ENCODE results near the gene LRRC74A. TPM values are rescaled to one million over a fixed set of nuclear protein-coding genes. Genes with fewer than 3 reads are reported as not detected.

The LRRC74A gene
- total RNA-seq = not detected

GRCh38 chr14:76826122-76826521 is at the start of gene LRRC74A:
Gene LRRC74A (plus strand): TSS chr14:76826408. CDS start chr14:76826698, 290 bp downstream.
- Mint-ChIP-seq H3K4me3 (no peak within 1 kb of the TSS), H3K9me3 (no peaks in the 10 kb centered on the region), H3K4me1 (ENCODE audit: low read depth) (no peaks in the 10 kb centered on the region), H3K27ac (no peak within 1 kb of the TSS), H3K36me3 (ENCODE audit: insufficient read depth in 2 of 2) (no peaks in the 10 kb centered on the region), H3K27me3 (ENCODE audit: low read depth) (no peaks in the 10 kb centered on the region)
- peak in 1 of 2 donors; percentile 12 for DNase-seq
- ATAC-seq (replicated peaks in 1 of 2) = peak in 1 of 2 donors; percentile 29

GRCh38 chr14:76776428-76777251 is 49.6 kb upstream of the LRRC74A start:
- DNase-seq = no peak
- Mint-ChIP-seq H3K4me1 (ENCODE audit: low read depth) (peaks cover 18% of the 10 kb centered on the region), H3K9me3 (no peaks in the 10 kb centered on the region), H3K27me3 (ENCODE audit: low read depth) (no peaks in the 10 kb centered on the region), H3K4me3 (no peak overlapping the region), H3K36me3 (ENCODE audit: insufficient read depth in 2 of 2) (no peaks in the 10 kb centered on the region), H3K27ac (no peak overlapping the region)
- no peak for ATAC-seq (replicated peaks in 1 of 2)

DNA sequence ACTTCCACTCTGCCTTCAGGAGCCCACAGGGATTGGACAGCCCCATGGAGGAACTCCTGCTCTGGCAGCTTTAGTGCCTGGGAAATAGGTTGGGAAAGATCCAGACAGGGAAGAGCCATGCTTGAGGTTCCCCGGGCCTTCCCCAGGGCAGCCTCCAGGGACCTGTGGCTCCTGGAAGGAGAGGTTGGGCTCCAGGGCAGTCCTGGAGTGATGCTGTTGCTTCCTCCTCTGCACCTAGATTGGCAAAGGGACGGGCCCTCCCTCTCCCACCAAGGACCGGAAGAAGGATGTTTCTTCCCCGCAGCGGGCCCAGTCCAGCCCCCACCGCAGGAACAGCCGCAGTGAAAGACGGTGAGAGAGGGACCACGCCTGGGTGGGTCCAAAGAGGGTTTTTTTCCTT is 48.5 kb upstream of the LRRC74A start:
- peaks cover 29% of the 10 kb centered on the region for H3K4me1 Mint-ChIP-seq (ENCODE audit: low read depth)
- H3K9me3 Mint-ChIP-seq = no peaks in the 10 kb centered on the region
- no peak for DNase-seq
- no peak overlapping the region for H3K27ac Mint-ChIP-seq
- no peaks in the 10 kb centered on the region for H3K27me3 Mint-ChIP-seq (ENCODE audit: low read depth)
- no peaks in the 10 kb centered on the region for H3K36me3 Mint-ChIP-seq (ENCODE audit: insufficient read depth in 2 of 2)
- H3K4me3 Mint-ChIP-seq = no peak overlapping the region
- ATAC-seq (replicated peaks in 1 of 2) = no peak

- DNase-seq (no peak), ATAC-seq (replicated peaks in 1 of 2) (no peak)
- peaks cover 0 to 1% of the 10 kb centered on the region in 2 donors for H3K36me3 Mint-ChIP-seq (ENCODE audit: insufficient read depth in 2 of 2)
- no peak overlapping the region for H3K27ac Mint-ChIP-seq
- no peak overlapping the region for H3K4me3 Mint-ChIP-seq
- H3K27me3 Mint-ChIP-seq (ENCODE audit: low read depth) = no peaks in the 10 kb centered on the region
- peaks cover 36% of the 10 kb centered on the region for H3K4me1 Mint-ChIP-seq (ENCODE audit: low read depth)
- H3K9me3 Mint-ChIP-seq = no peaks in the 10 kb centered on the region
Observed at GRCh38 chr14:76778546-76779215, 47.5 kb upstream of the LRRC74A start.

DNA sequence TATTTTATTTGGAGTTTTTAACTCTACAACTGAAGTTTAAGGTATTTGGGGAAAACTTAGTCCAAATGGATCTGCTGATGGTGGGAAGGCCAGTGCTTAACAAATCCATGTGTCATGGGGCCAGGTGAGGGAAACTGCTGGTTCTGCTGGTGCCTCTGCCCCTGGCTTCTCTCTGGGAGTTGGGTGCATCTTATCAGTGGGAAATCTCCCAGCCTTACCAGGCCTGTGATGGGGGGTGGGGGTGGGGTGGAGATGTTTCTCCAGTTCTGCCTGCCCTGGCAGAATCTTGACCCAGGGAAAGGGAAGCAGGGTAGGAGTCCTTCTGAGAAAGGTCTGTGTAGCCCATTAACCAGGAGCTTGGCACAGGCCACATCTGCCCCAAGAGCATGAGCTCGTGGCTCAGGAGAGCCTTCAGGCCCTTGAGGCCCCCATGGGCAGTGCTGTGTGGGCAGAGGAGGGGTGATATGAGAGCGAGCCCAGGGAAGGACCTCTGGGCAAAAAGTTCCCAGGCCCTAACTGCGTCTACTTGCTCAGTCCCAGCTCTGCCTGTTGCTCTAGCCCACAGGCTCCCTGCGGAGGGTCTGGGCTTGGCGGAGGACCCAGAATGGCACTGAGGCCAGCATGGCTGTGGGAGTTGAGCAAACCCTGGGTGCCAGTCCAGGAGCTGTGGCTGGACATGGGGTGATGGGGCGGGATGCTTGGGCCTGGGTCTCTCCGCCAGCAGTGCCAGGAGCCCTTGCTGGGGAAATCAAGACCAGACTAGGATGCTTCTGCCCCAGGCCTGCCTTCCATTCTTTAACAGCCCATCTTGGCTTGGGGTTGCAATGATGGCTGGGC is 46.8 kb upstream of the LRRC74A start:
- no peaks in the 10 kb centered on the region for H3K9me3 Mint-ChIP-seq
- DNase-seq = no peak
- peaks cover 0 to 1% of the 10 kb centered on the region in 2 donors for H3K36me3 Mint-ChIP-seq (ENCODE audit: insufficient read depth in 2 of 2)
- no peak overlapping the region for H3K27ac Mint-ChIP-seq
- H3K4me3 Mint-ChIP-seq = no peak overlapping the region
- H3K4me1 Mint-ChIP-seq (ENCODE audit: low read depth) = peaks cover 38% of the 10 kb centered on the region
- no peaks in the 10 kb centered on the region for H3K27me3 Mint-ChIP-seq (ENCODE audit: low read depth)
- no peak for ATAC-seq (replicated peaks in 1 of 2)

DNA sequence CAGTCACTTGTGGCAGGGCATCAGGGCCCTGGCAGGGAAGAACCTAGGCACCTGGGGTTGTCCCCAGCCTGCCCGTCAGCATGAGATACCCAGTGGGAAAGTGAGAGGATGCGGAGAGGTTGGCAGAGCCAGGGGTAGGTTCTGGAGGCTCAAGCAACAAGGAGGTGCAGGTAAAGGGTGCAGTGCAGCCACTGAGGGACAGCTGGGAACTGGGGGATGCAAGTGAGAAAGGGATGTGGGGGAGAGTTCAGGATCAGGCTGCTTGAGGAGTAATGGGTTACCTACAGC is 46.2 kb upstream of the LRRC74A start:
- Mint-ChIP-seq H3K36me3 (ENCODE audit: insufficient read depth in 2 of 2) (peaks cover 0 to 1% of the 10 kb centered on the region in 2 donors), H3K27ac (no peak overlapping the region), H3K4me3 (no peak overlapping the region), H3K4me1 (ENCODE audit: low read depth) (peaks cover 43% of the 10 kb centered on the region), H3K27me3 (ENCODE audit: low read depth) (no peaks in the 10 kb centered on the region), H3K9me3 (no peaks in the 10 kb centered on the region)
- DNase-seq (no peak), ATAC-seq (replicated peaks in 1 of 2) (no peak)

- Mint-ChIP-seq H3K27ac (no peak overlapping the region), H3K27me3 (ENCODE audit: low read depth) (no peaks in the 10 kb centered on the region), H3K4me3 (no peak overlapping the region)
Observed at GRCh38 chr14:76780360-76780759, 45.8 kb upstream of the LRRC74A start.

DNA sequence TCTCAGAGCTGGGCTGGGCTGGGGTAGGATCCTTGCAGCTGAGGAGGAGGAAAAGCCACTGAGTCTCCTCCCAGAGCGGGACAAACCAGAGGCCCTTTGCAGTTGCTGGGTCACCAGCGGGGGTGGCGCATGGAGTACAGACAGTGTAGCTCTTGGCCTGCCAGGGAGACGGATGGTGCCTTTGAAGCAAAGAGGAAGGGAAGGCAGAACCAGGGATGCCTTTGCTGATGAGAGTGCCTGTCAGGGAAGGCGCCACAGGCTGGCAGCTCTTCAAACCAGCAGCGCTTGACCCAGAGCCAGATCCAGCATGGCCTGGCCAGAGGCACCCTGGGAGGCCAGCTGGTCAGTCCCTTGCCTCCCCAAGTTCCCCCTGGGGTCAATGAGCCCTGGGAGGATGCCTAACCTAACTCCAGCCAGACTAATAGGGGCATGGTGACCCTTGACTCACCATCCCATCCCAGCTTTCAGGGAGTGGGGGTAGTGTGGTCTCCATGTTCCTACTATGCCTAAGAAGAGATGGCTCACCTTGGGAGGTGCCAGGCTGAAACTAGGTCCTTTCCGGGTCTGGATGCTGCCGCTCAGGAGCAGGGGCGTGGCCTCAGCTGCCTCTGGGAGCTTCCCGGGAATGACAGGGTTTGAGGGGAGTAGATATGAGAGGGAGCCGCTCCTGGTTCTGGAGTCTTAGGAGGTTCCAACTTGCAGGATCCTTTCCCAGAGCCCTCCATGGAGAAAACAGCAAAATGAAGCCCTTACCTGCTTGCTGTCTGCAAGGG is 45.1 kb upstream of the LRRC74A start:
- Mint-ChIP-seq H3K27ac (no peak overlapping the region), H3K4me1 (ENCODE audit: low read depth) (peaks cover 45% of the 10 kb centered on the region), H3K4me3 (no peak overlapping the region), H3K27me3 (ENCODE audit: low read depth) (no peaks in the 10 kb centered on the region), H3K9me3 (no peaks in the 10 kb centered on the region), H3K36me3 (ENCODE audit: insufficient read depth in 2 of 2) (peaks cover 0 to 1% of the 10 kb centered on the region in 2 donors)
- ATAC-seq (replicated peaks in 1 of 2) (no peak), DNase-seq (no peak)

More at GRCh38 chr14:76780360-76780759, 45.8 kb upstream of the LRRC74A start:
- H3K9me3 Mint-ChIP-seq = no peaks in the 10 kb centered on the region
- peaks cover 0 to 1% of the 10 kb centered on the region in 2 donors for H3K36me3 Mint-ChIP-seq (ENCODE audit: insufficient read depth in 2 of 2)
- DNase-seq (no peak), ATAC-seq (replicated peaks in 1 of 2) (no peak)
- peaks cover 45% of the 10 kb centered on the region for H3K4me1 Mint-ChIP-seq (ENCODE audit: low read depth)

DNA sequence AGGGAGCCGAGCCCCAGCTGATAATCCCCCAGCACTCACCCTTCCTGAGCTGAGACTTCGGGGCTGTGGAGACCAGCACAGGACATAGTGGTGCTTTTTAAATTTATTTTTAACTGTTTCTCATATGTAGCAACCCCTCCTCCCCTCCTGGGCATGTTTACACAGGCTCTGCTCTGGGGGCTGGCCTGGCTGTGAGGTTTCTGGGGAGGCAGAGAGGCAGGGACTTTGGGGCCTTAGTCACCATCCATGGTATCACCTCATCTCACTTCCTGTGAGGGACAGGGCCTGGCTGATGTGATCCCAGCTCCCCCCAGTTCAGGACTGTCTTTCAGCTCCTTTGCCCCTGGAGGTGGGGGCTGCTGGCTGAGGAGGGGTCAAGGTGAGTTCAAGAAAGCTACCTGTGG is 44.6 kb upstream of the LRRC74A start:
- ATAC-seq (replicated peaks in 1 of 2) = peak; percentile 41 to 56
- peak in 1 of 2 donors; percentile 16 for DNase-seq
- Mint-ChIP-seq H3K27ac (no peak overlapping the region), H3K4me1 (ENCODE audit: low read depth) (peaks cover 45% of the 10 kb centered on the region), H3K4me3 (peak overlapping the region in 1 of 2 donors; percentile 29), H3K9me3 (no peaks in the 10 kb centered on the region), H3K36me3 (ENCODE audit: insufficient read depth in 2 of 2) (peaks cover 0 to 1% of the 10 kb centered on the region in 2 donors), H3K27me3 (ENCODE audit: low read depth) (no peaks in the 10 kb centered on the region)

DNA sequence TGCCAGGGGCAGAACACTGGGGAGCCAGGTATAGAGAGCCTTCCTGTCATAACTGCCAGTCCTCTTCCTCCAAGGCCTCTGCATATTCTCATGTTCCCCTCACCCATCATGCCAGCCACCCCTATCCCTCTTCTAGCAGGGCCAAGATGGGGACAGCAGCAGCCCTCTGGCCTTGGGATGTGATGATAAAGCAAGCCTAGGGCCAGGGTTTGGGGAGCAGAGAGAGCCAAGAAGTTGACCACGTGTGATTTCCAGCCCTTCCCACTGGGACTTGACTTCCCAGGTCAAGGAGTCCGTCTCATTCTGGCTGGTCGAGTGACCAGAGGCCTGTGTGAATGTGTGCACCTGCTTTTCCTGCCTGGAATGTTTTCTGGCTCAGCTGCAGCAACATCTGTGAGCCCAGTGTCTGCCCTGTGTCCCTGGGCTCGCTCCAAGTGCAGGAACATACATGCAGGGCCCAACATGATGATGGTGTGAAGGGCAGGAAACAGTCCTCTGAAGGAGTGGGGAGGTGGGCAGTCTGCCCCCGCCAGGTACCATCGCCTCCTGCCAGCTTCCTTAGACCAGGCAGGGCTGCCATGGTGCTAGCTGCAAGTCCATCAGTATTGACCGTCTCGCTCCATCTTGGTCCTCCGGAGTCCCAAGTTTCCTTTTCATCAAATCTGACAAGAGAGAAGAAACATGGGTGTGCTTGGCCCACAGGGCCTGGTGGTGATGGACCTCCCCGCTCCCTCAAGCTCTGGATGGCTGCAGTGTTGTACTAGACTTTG is 43.9 kb upstream of the LRRC74A start:
- peaks cover 0 to 1% of the 10 kb centered on the region in 2 donors for H3K36me3 Mint-ChIP-seq (ENCODE audit: insufficient read depth in 2 of 2)
- peaks cover 45% of the 10 kb centered on the region for H3K4me1 Mint-ChIP-seq (ENCODE audit: low read depth)
- ATAC-seq (replicated peaks in 1 of 2) = no peak

GRCh38 chr14:76782885-76783566 is 43.2 kb upstream of the LRRC74A start:
- no peaks in the 10 kb centered on the region for H3K9me3 Mint-ChIP-seq
- peak overlapping the region; percentile 26 to 73 for H3K4me3 Mint-ChIP-seq
- peaks cover 0 to 5% of the 10 kb centered on the region in 2 donors for H3K36me3 Mint-ChIP-seq (ENCODE audit: insufficient read depth in 2 of 2)
- H3K4me1 Mint-ChIP-seq (ENCODE audit: low read depth) = peaks cover 45% of the 10 kb centered on the region
- H3K27me3 Mint-ChIP-seq (ENCODE audit: low read depth) = no peaks in the 10 kb centered on the region
- ATAC-seq (replicated peaks in 1 of 2) (peak; percentile 48 to 65), DNase-seq (peak in 1 of 2 donors; percentile 9)
- H3K27ac Mint-ChIP-seq = peak overlapping the region; percentile 67

More for the DNA sequence above, 43.9 kb upstream of the LRRC74A start:
- Mint-ChIP-seq H3K9me3 (no peaks in the 10 kb centered on the region), H3K27me3 (ENCODE audit: low read depth) (no peaks in the 10 kb centered on the region), H3K4me3 (peak overlapping the region; percentile 26 to 73), H3K27ac (peak overlapping the region; percentile 67)
- no peak for DNase-seq

Measured in activated T-cell treated with anti-CD3 and anti-CD28 coated beads, Interleukin-2, amount 50 U/mL, for 72 hours (primary cell).